Stimulated activated CD8-positive, alpha-beta memory T cell treated with anti-CD3 and anti-CD28 coated beads, Interleukin-15, amount 100 ng/mL, for 4 hours (primary cell): ENCODE data around the gene ACTG1.

ENCODE experiments used
- DNase-seq, 2 donors: peaks; one replicate each; pipeline ENCODE4 v3.0.0-alpha.2; 2020; ENCODE audit warnings: low read depth in 2 of 2

ACTG1 gene

DNA sequence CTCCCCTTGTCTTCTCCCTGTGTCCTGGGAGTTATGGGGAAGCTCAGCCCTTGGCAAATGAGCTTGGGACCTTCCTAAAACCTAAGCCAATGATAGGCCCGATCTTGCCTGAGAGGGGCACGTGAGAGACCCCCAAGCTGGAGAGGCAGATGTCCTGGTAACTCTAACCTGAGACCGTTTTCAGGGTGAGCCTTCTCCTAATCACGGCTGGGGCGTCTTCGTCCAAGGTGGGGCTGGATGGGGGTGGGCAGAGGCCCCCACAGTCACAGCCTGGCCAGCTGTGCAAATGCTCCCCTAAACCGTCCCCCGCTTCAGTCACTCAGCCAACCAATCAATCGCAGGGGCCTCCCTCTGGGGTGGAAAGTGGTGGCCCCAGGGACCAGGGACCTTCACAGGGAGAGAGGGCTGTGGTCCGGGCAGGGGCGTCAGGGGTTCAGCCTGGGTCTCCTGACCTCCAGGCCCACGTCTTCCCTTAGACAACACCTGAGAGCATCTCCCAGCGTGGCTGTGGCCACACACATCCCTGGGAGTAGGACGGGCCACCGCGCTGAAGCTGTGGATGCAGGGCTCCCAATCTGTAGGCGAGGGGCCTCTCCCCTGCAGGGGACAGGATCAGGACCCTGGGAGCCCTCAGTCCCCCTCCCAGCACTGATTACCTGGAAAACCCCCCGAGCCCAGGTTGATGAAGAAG lies 30.6 kb downstream of the ACTG1 start:
- DNase-seq = no peak

DNA sequence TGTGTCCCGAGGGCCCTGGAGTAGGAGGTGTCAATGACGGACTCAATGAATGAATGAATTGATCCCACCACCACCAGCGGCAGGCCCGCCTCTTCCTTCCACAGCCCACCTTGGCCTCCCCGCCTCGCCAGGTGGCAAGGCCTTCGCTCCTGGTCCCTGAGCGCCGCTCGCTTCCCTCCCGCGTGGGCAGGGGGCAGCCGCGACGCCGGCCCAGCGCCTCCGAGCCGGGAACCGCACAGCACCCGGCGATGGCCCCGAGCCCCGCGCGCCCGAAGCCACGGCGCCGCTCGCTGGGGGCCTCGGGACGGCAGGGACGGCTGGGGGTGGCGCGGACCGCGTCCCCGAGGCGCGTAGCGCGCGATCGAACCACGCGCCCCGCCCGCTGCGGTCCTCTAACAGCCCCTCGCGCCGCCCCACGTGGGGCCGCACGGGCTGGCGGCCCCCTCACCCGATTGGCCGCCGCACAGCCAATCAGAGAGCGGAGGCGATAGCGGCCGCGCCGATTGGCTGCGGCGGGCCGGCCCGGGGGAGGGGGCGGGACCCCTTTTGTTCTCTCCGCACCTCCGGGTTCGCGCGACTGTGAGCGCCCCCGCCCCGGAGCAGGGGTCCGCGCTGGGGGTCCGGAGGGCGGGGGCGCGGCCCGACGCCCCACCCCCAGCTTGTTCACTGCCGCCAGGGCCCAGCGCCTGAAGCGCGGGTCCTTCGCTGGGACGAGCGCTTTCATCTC lies 31.4 kb downstream of the ACTG1 start:
- peak; percentile 22 to 49 for DNase-seq

DNA sequence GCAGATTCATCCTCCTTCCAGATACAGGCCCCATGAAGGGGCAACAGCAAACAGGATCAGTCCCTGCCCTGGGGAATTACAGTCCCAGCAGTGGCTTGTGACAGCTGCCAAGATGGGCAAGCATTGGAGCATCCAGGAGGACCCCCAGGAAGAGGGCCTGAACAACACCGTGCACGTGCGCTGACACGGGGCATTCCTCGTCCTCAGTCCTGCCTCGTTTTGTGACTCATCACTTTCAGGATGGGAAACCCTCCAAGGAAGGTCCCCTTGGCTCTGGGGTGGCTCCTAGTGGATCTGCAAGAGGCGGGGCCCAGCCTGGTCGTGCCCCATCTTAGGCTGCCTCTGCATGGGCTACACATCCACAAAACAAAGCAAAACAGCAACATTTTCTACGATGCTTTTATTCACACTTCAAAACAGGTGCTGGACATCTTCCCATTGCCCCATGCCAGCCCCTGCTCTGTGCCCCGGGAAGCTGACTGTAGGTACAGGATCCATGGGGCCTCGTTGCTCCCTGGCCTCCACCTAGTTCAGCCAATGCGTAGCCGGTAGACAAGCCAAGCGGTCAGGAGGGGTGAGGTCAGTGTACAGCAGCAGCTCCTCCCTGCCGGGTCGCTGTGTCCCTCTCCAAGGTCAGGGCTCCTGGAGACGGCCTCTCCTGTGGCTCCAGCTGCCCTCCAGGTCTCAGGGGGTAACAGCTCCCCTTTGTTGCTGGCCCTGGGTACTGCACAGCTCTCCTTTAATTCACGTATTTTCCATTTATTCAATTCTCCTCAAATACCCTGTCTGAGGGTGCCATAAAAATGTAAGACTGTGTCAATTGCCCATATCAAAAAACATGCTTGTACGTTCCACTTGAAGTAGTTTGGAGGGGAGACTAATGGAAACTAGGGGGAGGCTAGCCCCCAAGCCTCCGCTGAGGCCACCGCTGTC lies 32.2 kb downstream of the ACTG1 start:
- DNase-seq = no peak

DNA sequence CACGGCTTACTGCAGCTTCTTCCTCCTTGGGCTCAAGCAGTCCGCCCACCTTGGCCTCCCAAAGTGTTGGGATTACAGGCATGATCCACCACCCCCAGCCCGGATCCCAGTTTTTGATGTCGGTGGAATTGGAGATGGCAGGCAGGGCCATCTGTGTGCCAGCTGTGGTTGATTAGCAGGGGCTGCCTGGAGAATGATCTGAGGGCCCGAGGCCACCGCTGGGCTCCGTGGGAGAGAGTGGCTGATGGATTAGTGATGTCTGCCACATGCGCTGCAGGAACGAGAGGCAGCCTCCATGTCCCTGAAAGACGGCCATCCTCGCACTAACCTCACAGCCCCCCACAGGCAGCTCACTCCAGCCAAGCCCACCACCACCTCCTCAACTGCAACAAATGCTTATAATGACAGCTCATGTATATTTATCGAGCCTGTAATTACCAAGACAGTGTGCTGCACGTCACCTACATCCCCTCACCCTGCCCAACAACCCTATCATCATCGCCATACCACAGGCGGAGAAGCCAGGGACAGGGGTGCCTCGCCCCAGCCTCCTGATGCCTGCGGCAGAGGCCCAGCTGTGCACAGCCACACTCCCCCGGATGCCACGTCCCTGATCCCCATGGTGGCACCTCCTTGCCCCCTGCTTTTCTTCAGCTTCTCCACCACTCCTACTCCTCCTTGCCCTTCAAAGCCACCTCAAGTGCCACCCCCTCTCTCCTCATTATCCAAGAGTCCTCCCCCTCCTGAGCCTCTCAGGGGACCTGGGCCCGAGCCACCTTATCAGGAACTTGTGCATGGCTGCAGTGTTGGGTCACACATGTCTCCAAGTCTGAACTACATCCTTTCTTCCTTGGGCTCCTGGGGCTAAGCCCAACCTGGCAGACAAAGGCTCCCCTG lies 33.2 kb downstream of the ACTG1 start:
- no peak for DNase-seq

DNA sequence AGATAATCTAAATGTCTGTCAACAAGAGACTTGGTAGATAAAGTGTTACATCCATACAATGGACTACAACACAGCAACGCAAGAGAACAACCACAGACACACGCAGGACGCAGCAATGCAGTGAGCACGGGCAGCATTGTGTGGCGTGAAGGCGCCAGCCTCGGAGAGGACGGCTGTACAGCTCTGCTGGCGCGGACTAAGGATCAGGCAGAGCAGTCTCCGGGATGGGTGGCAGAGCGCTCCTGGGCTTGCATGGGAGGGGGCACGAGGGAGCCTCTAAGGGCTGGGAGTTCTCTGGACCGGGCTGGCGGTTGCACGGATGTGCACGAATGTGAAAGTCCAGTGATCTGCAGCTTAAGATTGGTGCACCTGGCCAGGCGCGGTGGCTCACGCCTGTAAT lies 34.5 kb downstream of the ACTG1 start:
- DNase-seq = no peak

DNA sequence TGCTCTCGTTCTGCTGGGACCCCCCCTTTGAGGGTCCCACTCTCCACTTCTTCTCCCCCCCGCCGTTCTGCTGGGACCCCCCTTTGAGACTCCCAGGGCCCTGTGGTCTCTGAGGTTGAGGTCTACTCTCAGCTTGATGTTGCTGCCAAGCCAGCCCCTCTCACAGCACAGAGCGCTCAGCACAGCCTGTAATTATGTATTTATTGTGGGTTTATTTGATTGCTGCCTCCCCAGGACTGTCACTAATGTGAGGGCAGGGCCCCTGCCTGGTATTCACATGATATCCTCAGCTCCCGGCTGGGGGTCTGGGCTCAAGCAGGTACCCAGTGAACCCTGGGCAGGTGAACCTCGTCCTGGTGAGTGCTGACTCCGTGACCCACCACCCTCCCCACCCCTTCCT lies 35.4 kb downstream of the ACTG1 start:
- no peak for DNase-seq

DNA sequence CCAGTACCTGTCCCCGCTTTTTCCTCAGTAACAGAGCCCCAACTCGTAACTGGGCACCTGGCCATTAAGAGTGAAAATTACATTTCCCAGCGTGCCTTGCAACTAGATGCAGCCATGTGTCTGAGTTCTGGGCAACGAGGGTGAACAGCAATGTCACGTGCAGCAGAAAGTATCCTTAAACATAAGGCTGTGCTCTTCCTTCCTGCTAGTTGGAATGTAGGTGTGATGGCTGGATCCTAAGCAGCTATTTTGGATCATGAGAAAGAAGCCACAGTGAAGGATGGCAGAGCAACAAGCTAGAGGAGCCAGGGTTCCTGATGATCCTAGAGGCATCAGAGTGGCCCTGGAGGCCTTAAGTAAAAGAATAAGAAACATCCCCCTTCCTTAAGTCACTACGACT lies 36.0 kb downstream of the ACTG1 start:
- no peak for DNase-seq

DNA sequence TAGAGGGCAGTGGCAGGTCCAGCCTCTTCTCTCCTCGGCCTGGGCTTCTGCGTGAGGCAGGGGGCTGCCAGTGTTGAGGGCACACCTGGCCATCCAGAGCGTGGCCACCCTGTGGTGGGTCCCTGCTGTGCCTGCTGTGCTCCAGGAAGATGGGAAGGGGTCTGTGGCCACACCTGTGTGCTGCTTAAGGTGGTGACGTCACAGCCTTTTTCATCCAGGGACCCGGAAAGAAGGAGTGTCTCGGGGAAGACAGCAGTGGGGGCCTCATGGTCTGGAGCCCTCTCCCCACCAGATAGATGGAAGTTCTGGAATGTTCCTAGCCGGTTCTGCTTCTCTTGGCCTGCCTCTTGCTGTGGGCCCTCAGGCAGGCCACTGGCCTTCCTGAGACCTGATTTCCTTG lies 36.5 kb downstream of the ACTG1 start:
- no peak for DNase-seq

DNA sequence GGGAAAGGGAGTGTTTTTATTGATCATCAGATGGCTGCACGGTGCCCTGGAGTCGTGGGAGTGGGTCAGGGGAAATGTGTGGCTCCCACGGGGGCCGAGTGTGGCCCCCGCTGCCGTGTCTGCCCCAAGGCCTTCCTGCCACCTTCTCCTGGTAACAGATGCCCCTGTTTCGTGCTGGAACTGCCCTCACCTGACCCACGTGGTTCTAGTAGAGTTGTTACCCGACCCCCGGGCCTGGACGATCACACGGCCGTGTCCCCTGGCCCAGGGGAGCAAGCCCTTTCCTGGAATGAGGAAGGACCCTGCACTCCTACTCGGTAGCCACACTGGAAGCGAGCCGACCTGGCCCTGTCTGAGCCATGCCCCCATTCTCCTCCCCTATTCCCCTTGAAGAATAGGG lies 37.6 kb downstream of the ACTG1 start:
- no peak for DNase-seq

DNA sequence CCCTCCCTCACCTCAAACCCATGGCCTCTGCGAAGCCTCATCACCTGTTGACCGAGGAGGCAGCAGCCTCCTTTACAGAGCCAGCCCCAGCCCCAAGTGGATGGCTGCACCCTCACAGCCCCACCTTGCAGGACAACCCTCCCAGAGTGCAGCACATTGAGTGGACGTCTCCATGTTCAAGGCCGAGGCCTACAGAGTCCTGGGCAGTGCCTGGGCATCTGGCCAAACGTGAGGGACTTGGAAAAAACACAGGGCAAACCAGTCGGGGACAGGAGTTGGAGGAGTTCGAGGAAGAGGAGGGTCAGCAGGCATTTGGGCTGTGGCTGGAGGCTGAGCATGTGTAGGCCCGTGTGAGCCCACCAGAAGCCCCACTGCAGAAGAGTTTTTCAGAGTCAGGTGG lies 39.6 kb downstream of the ACTG1 start:
- DNase-seq = no peak

DNA sequence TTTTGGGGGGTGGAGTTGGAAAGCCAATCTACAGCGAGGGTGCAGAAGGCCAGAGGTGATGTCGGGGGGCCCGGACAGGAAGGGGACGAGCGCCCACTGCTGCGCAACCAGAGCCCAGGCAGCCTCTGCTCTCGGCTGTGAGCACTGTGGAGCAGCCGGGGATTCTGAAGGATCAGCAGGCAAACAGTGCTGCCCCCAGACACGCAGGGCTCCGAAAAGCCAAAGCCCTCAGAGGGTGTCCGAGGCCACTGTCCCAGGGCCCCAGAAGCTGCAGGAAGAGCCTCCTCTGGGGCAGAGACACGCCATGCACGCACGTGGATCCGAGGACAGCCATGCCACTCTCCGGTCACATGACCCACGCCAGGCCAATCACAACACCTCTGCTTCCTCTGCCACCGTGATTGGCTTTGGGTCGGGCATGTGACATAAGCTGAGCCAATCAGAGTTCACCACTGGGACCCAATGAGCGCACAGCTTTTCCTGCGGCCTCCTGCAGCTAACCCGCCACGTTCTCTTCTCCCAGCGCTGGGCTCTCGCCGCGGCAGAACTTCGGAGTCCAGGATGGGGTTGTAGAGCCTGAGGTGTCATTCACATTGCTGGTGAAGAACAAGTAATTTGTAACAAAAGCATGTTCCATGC lies 40.7 kb downstream of the ACTG1 start:
- DNase-seq = no peak

DNA sequence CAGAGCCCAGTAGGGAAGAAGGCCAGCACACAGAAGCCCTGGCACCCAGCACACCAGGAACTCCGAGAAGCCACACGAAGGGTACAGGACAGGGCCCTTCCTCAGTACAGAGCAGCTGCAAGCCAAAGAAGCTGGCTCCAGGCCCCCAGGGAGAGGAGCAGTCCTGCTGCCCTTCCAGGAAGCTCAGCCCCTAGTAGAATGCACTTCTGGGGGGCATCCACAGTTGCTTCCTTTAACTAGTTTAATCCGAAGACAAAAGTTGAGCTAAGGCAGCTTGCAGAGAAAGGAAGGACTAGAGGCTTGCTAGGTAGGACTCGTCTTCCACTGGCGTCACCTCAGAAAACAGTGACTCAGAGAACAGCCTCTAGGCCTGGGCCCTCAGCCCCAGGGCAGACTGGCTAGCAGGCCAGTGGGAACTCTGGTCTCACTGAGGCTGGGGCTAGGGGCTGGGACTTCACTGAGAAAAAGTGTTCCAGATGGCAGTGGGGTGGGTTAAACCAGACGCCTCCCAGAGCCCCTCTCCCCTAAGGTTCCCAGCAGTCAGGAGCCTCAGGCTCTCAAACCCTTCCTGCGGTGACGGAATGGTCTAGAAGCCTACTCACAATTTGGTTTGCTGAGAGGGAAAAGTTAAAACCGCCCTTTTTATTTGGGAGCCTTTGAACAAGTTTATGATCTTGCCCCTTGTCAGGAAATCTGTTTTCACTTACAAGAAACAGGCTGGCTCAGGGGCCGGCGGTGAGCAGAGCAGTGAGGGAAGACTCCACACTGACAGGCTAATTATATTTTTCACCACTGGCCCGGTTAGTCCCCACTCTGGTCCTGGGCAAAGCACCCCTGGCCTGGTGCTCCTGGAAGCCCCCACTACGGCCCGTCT lies 41.4 kb downstream of the ACTG1 start:
- DNase-seq = no peak

DNA sequence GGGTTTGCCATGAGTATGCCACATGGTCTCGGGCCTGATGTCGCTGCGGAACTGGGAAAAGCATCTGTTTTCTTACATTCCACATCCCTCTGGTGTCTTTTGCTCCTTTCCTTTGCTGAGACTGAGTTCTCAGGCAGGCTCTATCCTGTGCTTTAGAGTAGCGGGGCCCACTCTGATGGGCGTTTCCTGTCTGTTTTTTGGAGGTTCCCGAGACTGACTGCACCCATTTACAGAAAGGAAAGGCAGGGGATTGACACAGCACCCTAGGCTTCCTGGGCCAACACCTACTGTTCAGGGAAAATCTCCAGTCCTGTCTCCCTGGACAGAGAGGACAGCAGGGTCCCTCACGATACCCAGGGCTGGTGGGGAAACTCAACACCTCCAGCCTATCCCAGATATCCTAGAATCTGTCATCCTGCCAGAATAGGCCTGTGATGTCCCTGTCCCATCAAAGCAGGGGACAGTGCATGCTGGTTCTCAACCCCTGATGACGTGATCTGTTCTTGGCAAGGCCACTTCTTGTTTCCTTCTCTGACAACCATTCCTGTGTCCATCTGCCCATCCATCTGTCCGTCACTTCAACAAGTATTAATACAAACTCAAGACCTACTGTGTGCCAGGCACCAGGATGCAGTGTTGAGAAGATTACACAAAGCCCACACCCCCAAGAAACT lies 42.2 kb downstream of the ACTG1 start:
- no peak for DNase-seq

DNA sequence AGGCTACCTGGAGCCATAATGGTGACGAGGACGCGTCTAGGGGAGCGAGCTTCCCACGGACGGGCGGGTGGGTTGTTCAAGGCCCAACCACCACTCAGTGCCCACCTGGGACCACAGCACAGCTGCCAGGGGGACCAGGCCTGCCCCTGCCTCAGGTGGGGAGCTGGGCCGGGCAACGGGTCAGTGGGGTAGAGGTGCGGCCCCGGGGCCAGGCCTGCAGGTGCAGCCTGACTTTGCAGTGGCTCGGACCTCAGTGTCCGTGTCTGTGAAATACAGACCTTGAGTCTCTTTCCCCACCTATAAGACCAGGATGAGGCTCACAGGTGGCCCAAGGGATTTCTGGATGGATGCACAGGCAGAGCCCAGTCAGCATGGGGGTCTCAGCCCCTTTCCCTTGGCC lies 43.3 kb downstream of the ACTG1 start:
- DNase-seq = no peak

DNA sequence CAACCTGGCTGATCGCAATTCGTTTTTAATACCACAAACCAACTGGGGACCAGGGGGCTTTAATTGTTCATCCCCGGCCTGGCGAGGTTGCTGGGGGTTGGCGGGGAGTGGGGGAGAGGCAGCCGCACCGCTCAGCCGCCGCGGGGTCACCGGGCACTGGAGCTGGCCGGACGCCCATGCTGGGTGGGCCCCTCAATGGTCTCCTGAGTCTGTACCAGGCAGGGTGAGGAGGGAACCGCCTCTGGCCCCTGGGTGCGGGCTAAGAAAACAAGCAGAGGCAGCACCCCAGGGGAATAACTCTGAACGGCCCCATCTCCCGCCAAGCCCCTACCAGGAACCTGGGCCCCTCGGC lies 43.9 kb downstream of the ACTG1 start:
- DNase-seq = no peak

DNA sequence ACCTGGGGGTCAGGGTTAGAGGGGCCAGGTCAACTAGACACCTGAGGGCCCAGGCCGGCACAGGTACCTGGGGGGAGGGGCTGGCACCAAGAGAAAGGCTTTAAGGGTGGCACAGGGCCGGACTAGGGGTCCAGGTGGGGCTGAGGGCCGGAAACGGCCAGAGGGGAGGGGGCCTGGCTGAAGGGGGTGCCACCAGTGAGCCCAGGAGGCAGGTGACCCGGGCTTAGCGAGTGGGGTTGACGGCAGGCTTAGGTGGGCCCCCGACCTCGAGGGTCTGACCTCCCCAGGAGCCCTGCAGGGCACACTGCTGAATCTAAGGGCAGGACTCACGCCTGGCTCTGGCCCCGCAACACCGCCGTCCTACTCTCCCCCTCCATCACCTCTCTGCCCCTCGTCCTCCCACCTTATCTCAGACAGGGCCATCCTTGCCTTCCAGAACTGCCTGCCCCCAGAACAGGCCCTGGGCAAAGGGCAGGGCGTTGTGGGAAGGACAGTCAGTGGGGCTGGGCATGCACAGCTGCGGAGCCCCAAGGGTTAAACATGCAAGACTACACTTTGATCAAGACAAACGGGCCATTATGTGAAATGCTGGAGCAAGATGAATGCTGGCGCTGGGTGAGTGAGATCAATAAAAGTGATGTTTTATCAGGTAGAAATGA lies 44.4 kb downstream of the ACTG1 start:
- DNase-seq = no peak

DNA sequence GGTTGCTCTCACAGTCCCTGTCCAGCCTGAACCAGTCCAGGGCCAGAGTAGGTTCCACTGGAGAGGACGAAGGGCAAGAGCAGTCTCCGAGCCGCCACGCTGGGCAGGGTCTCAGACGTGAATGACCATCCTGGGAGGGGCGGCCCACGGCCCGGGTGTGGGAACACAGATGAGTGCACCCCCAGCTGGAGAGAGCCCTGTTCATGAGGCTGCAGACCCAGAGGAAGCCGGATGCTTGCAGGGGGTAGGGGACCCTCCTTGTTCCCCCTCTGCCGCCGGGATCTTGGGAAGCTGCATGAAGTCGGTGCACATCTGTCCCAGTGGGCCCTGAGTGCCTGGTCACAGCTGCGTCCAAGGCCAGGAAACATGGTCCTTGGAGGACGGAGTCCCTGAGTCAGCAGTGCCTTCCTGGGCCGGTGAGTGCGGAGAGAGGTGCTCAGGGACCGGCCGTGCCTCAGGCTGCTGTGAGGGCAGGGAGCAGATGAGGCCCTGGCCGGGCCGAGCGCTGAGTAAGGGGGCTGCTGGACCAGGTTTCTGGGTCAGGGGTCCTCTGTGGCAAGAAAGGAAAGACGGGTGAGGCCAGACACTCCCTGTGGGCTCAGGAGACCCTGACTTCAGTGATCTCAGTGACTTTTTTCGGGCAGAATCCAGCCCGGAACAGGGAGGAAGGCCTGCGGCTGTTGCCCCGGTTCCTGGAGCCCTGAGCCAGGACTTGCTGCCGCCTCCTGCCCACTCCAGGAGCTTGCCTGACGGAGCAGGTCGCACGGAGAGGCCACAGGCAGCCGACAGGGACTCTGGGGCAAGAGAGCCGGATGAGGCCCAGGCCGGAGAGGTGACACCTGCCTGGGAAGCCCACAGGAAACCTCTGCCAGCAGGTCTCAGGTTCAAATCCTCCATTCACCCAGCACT lies 45.8 kb downstream of the ACTG1 start:
- no peak for DNase-seq

DNA sequence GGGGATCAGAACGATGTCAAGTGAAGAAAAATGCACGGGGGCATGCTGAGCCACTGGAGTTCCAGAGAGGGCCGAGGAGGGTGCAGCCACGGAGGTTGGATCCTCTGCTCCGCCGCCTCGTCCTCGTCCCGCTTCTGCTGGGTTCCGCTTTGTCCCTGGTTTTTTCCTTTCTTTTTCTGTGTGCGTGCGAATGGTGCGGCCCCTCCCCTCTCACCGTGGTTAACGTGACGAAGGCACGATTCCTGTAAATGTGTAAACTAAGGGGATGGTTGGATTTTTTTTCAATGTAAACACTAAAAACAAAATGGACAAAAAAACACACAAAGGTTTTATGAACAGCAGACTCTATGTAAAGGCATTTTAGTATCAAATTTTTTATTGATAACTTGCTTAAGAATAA lies 46.7 kb downstream of the ACTG1 start:
- DNase-seq = no peak
